H1 (cell line): ENCODE measurements around the gene LAD1. TPM values are rescaled to one million over a fixed set of nuclear protein-coding genes. Genes with fewer than 3 reads are reported as not detected.

ENCODE experiments used
- CTCF ChIA-PET: fragments of 300-600 bp; sonication (Branson Sonifier 250); formaldehyde crosslinking; loops from one replicate; lab custom pipeline; 2021; ENCODE audit not compliant: partially characterized antibody; lab: Charles Lee
- POLR2A ChIA-PET: fragments of 300-600 bp; sonication (Branson Sonifier 250); formaldehyde crosslinking; loops from one replicate; lab custom pipeline; 2021; ENCODE audit warnings: inconsistent platforms; ENCODE audit not compliant: partially characterized antibody; lab: Charles Lee
- DNase-seq, 2 experiments: peaks; one replicate each; pipeline versions ENCODE4 v3.0.0 to v3.0.0-alpha.2; 2010 to 2022; ENCODE audit warnings: low spot score in 2 of 2, low read depth in 1 of 2, mixed read lengths in 1 of 2
- FAIRE-seq: peaks from 2 replicates; lab custom pipeline; 2011; peaks lifted over from hg19 to GRCh38; lab: Jason Lieb, UNC
- H2AFZ ChIP-seq: 2 replicates; pipeline ENCODE4 v1.8.1; 2012; ENCODE audit warnings: low read length, inconsistent platforms
- H2AK5ac ChIP-seq: 2 replicates; pipeline ENCODE4 v1.6.1; 2013; ENCODE audit warnings: low read depth, low read length
- H2BK120ac ChIP-seq: replicated peaks from 2 replicates; pipeline ENCODE3; 2013; ENCODE audit warnings: low read depth, low read length, inconsistent platforms
- H2BK12ac ChIP-seq: 2 replicates; pipeline ENCODE4 v1.6.1; 2013; ENCODE audit warnings: low read depth, low read length
- H2BK15ac ChIP-seq: 2 replicates; pipeline ENCODE4 v1.6.1; 2013; ENCODE audit warnings: low read length
- H2BK20ac ChIP-seq: 2 replicates; pipeline ENCODE4 v1.6.1; 2013; ENCODE audit warnings: low read length
- H2BK5ac ChIP-seq: 2 replicates; pipeline ENCODE4 v1.6.1; 2013; ENCODE audit warnings: low read depth, low read length
- H3K14ac ChIP-seq: 2 replicates; pipeline ENCODE4 v1.6.1; 2013; ENCODE audit warnings: inconsistent platforms; ENCODE audit not compliant: insufficient read length
- H3K18ac ChIP-seq: 2 replicates; pipeline ENCODE4 v1.6.1; 2013; ENCODE audit warnings: low read length; ENCODE audit errors: extremely low read depth
- H3K23ac ChIP-seq: 2 replicates; pipeline ENCODE4 v1.6.1; 2013; ENCODE audit warnings: inconsistent platforms; ENCODE audit not compliant: insufficient read length
- H3K23me2 ChIP-seq: 2 replicates; pipeline ENCODE4 v1.6.1; 2013; ENCODE audit warnings: low read depth, low read length
- H3K27ac ChIP-seq: 2 replicates; pipeline ENCODE4 v1.6.1; 2011; ENCODE audit warnings: low read depth, low read length, inconsistent platforms
- H3K27me3 ChIP-seq, 4 experiments: replicated peaks in 1 of 4; 1 replicate in 1 of 4; 2 replicates in 3 of 4; pipeline versions ENCODE4 v1.6.1 to v1.8.1; 2011 to 2013; ENCODE audit warnings: low read length in 3 of 4, mild to moderate bottlenecking in 3 of 4, inconsistent platforms in 2 of 4, mixed read lengths in 2 of 4, moderate library complexity in 1 of 4; ENCODE audit not compliant: control insufficient read depth in 3 of 4, insufficient read depth in 3 of 4; ENCODE audit errors: extremely low read depth in 1 of 4
- H3K36me3 ChIP-seq, 4 experiments: 2 replicates each; pipeline versions ENCODE4 v1.6.1 to v1.8.1; 2011 to 2013; ENCODE audit warnings: mild to moderate bottlenecking in 4 of 4, low read length in 3 of 4, moderate library complexity in 2 of 4, control low read depth in 1 of 4, inconsistent platforms in 1 of 4; ENCODE audit not compliant: insufficient read depth in 4 of 4, control insufficient read depth in 2 of 4
- H3K4ac ChIP-seq: replicated peaks from 2 replicates; pipeline ENCODE3; 2013; ENCODE audit warnings: low read length, low read depth, mixed read lengths, inconsistent platforms; ENCODE audit not compliant: insufficient read length
- H3K4me1 ChIP-seq, 4 experiments: replicated peaks in 1 of 4; 1 replicate in 1 of 4; 2 replicates in 3 of 4; pipeline versions ENCODE4 v1.6.1 to v1.8.1; 2011 to 2013; ENCODE audit warnings: low read length in 3 of 4, inconsistent platforms in 2 of 4, mixed read lengths in 1 of 4; ENCODE audit not compliant: insufficient read depth in 4 of 4, control insufficient read depth in 3 of 4
- H3K4me2 ChIP-seq, 2 experiments: 2 replicates each; pipeline versions ENCODE4 v1.6.1 to v1.8.1; 2011 to 2013; ENCODE audit warnings: low read depth in 2 of 2, low read length in 2 of 2, control low read depth in 1 of 2, inconsistent platforms in 1 of 2, mild to moderate bottlenecking in 1 of 2; ENCODE audit not compliant: insufficient read depth in 1 of 2
- H3K4me3 ChIP-seq, 4 experiments: fragments of 200-600, 300-600 bp in 1 of 4; sonication (generic), shearing (Covaris generic), sonication (Bioruptor Twin) in 1 of 4; 2 replicates each; pipeline versions ENCODE4 v1.5.1 to v1.8.1; 2011 to 2016; ENCODE audit warnings: low read length in 4 of 4, low read depth in 3 of 4, control low read depth in 2 of 4, inconsistent platforms in 2 of 4, mild to moderate bottlenecking in 2 of 4, mixed read lengths in 1 of 4, moderate library complexity in 1 of 4; ENCODE audit not compliant: insufficient read depth in 2 of 4; ENCODE audit errors: extremely low read depth in 1 of 4
- H3K56ac ChIP-seq: replicated peaks from 2 replicates; pipeline ENCODE3; 2013; ENCODE audit warnings: low read depth, mild to moderate bottlenecking, mixed read lengths, low read length, inconsistent platforms; ENCODE audit not compliant: insufficient read length
- H3K79me1 ChIP-seq: 2 replicates; pipeline ENCODE4 v1.6.1; 2013; ENCODE audit warnings: low read depth, low read length, control low read depth
- H3K79me2 ChIP-seq, 2 experiments: 2 replicates each; pipeline versions ENCODE4 v1.6.1 to v1.8.1; 2012 to 2013; ENCODE audit warnings: low read length in 2 of 2, mild to moderate bottlenecking in 2 of 2, inconsistent platforms in 1 of 2; ENCODE audit not compliant: insufficient read depth in 2 of 2, control insufficient read depth in 1 of 2
- H3K9ac ChIP-seq, 4 experiments: replicated peaks in 1 of 4; 1 replicate in 1 of 4; 2 replicates in 3 of 4; pipeline versions ENCODE4 v1.6.1 to v1.8.1; 2011 to 2013; ENCODE audit warnings: low read depth in 3 of 4, low read length in 3 of 4, control low read depth in 2 of 4, mild to moderate bottlenecking in 2 of 4, moderate library complexity in 2 of 4, inconsistent platforms in 1 of 4; ENCODE audit errors: extremely low read depth in 1 of 4
- H3K9me3 ChIP-seq, 2 experiments: 2 replicates each; pipeline versions ENCODE4 v1.6.1 to v1.8.1; 2012 to 2013; ENCODE audit warnings: mild to moderate bottlenecking in 2 of 2, moderate library complexity in 2 of 2, control low read depth in 1 of 2, inconsistent platforms in 1 of 2, low read depth in 1 of 2, low read length in 1 of 2, mixed read lengths in 1 of 2; ENCODE audit not compliant: insufficient read depth in 2 of 2
- H4K20me1 ChIP-seq, 2 experiments: replicated peaks in 1 of 2; 2 replicates each; pipeline versions ENCODE3 to v1.8.1; 2011 to 2013; ENCODE audit warnings: inconsistent platforms in 2 of 2, low read length in 2 of 2, mild to moderate bottlenecking in 1 of 2; ENCODE audit not compliant: insufficient read depth in 2 of 2, control insufficient read depth in 1 of 2
- H4K5ac ChIP-seq: 2 replicates; pipeline ENCODE4 v1.6.1; 2013; ENCODE audit warnings: low read length, low read depth, mixed read lengths, inconsistent platforms; ENCODE audit not compliant: insufficient read length
- H4K8ac ChIP-seq: 2 replicates; pipeline ENCODE4 v1.8.0; 2013; ENCODE audit warnings: mild to moderate bottlenecking, moderate library complexity, low read length, inconsistent platforms; ENCODE audit not compliant: insufficient read depth; ENCODE audit errors: extremely low read depth
- H4K91ac ChIP-seq: replicated peaks from 2 replicates; pipeline ENCODE3; 2013; ENCODE audit warnings: low read length, mixed read lengths, inconsistent platforms; ENCODE audit not compliant: insufficient read length
- CTBP2 ChIP-seq: IDR thresholded peaks from 2 replicates; pipeline ENCODE4 v1.7.0; 2011; ENCODE audit warnings: borderline replicate concordance, mild to moderate bottlenecking, moderate library complexity, mixed read lengths, low read length; ENCODE audit not compliant: insufficient read depth, insufficient read length
- KDM1A ChIP-seq: fragments of 200-600, 300-600 bp; sonication (generic); IDR thresholded peaks from 2 replicates; pipeline ENCODE4 v1.7.1; 2016; ENCODE audit warnings: mild to moderate bottlenecking, low read length, borderline replicate concordance
- WGBS, 2 experiments: shearing (Covaris generic) in 1 of 2; methylation state at CpG; one replicate each; pipeline versions ENCODE4 v1.1.6 to v1.1.7; 2013 to 2015; ENCODE audit warnings: low lambda C conversion rate in 2 of 2, mixed read lengths in 2 of 2, inconsistent platforms in 1 of 2, low coverage in 1 of 2, missing lambda C conversion rate in 1 of 2; ENCODE audit not compliant: insufficient replicate concordance in 2 of 2, insufficient coverage in 1 of 2, insufficient read length in 1 of 2; ENCODE audit errors: extremely low coverage in 1 of 2, missing lambda C conversion rate in 1 of 2; 5-methylcytosine and 5-hydroxymethylcytosine counted together
- polyA plus RNA-seq, 7 experiments: library from polyadenylated mRNA; depleted of rRNA in 3 of 7; stranded (reverse) in 5 of 7; unstranded in 2 of 7; fragments of >200 nt in 5 of 7; fragments of 200-250 nt in 2 of 7; gene quantifications; 1 replicate in 5 of 7; 2 replicates in 1 of 7; 4 replicates in 1 of 7; pipeline versions ENCODE4 v1.2.1 to v1.2.3, GENCODE V29; 2011 to 2013; ENCODE audit warnings: missing spikeins in 2 of 7, mixed read lengths in 2 of 7
- total RNA-seq: library from RNA; stranded (reverse); fragmentation: NEBNext Ultra II Directional; extraction: Animal tissue kit (Norgen Biotek cat#: 25700); gene quantifications from 2 replicates; pipeline ENCODE4 v1.2.1, GENCODE V29; 2021
- TF ChIP-seq, protein P1 (sequence below): IDR thresholded peaks from 2 replicates; pipeline ENCODE4 v1.6.1; 2011; ENCODE audit warnings: low read depth, mild to moderate bottlenecking, low read length; ENCODE audit not compliant: insufficient read depth

The LAD1 gene
- total and polyA plus RNA-seq, 2 of the 8 experiments (the other 6 are each of a cell fraction or from before 2014, with no cell fraction given): 9.3 to 32.8 TPM

DNA sequence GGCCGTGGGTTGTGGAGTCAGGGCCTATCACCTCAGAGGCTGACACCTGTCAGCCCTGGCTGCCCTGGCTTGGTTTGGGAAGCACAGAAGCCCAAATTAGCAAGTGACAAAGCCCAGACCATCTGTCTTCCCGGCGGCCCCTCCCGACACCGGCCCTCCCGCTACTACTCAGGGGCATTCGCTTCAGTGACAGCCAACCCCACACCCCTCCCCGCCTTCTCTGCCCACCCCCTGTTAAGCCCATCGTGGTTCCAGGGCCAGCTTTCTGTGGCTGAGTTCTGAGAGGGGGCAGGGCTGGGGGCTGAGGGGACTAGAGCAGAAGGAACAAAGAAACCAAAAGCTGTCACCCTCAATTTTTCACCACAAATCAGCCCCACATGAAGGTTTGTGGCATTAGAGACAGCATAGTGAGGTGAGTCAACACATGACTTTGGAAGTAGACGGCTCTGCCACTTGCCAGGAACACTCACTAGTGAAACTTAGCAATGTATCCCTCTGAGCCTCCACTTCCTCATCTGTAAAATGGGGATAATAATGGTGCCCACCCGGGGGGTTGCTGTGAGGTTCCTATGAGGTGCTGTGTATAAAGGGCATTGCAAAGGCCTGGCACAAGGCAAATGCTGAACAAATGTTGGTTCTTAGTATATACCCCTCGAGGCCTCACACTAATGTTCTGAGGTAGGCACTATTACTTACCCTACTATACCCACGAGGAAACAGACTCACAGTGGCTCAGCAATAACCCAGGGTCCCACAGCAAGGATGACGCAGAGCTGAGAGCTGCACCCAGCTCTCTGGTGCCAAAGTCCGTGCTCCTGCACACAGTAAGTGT lies 27.6 kb upstream of the LAD1 start:
- H3K4me1 ChIP-seq: peaks cover 0 to 2% (median 0%) of the 10 kb centered on the region in 4 experiments; a peak in 1 of 7 replicates
- DNase-seq (no peak), FAIRE-seq (no peak)
- H4K20me1 ChIP-seq: no peaks in the 10 kb centered on the region
- 87% methylated on average over 12 of the region's 15 CpGs; no CpG with 5 or more reads in 1 of the 2 experiments for WGBS, 2 experiments
- ChIA-PET CTCF (interaction anchor here (1.0 to 4.3 kb wide), 8 partner anchors 9 to 132 kb away, joined by 3 to 19 read pairs (median 6); no protein-coding TSS in a partner anchor), POLR2A (interaction anchor here (1.5 kb wide), 1 partner anchor 26 kb away, joined by 5 read pairs; no protein-coding TSS in a partner anchor)
- H3K14ac ChIP-seq: no peak overlapping the region
- no peak overlapping the region for H2AFZ ChIP-seq
- H4K8ac ChIP-seq: no peak overlapping the region
- no peak overlapping the region for H3K4me3 ChIP-seq
- H3K36me3 ChIP-seq: no peaks in the 10 kb centered on the region
- no peak overlapping the region for H2BK5ac ChIP-seq
- no peak overlapping the region for H3K4ac ChIP-seq
- H2BK20ac ChIP-seq: no peak overlapping the region
- no peak overlapping the region for H2AK5ac ChIP-seq
- no peak overlapping the region for H3K4me2 ChIP-seq
- no peak overlapping the region for H3K56ac ChIP-seq
- no peaks in the 10 kb centered on the region; the same call in 1 of the 2 replicates for H3K23me2 ChIP-seq
- no peak overlapping the region for H2BK15ac ChIP-seq
- peak; percentile 42; the same call in 1 of the 2 replicates for TF ChIP-seq KDM1A
- TF ChIP-seq, protein P1, sequence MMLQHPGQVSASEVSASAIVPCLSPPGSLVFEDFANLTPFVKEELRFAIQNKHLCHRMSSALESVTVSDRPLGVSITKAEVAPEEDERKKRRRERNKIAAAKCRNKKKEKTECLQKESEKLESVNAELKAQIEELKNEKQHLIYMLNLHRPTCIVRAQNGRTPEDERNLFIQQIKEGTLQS: no peak
- TF ChIP-seq CTBP2: no peak
- no peaks in the 10 kb centered on the region for H3K79me1 ChIP-seq
- H4K5ac ChIP-seq: no peak overlapping the region
- no peak overlapping the region for H3K27ac ChIP-seq
- no peaks in the 10 kb centered on the region; a peak in 1 of 4 replicates for H3K9me3 ChIP-seq
- H3K79me2 ChIP-seq: no peaks in the 10 kb centered on the region
- H4K91ac ChIP-seq: no peak overlapping the region
- no peak overlapping the region for H2BK120ac ChIP-seq
- no peak overlapping the region for H3K23ac ChIP-seq
- no peak overlapping the region for H2BK12ac ChIP-seq
- no peak overlapping the region for H3K18ac ChIP-seq
- no peak overlapping the region for H3K9ac ChIP-seq
- no peaks in the 10 kb centered on the region for H3K27me3 ChIP-seq
